Activated T-cell treated with anti-CD3 and anti-CD28 coated beads, Interleukin-2, amount 50 U/mL, for 4 hours (primary cell): ENCODE results near the gene FBXO31. TPM values are rescaled to one million over a fixed set of nuclear protein-coding genes. Genes with fewer than 3 reads are reported as not detected.
"Not testable (repeated sequence)": the region's sequence is repeated elsewhere in the genome, so short reads cannot be mapped to it uniquely, and the experiment has no call there.

Experiments used
- ATAC-seq, 2 donors: fragments of 200-7000 bp; cut with Tn5 transposase; one replicate each; pipeline ENCODE4 v1.10.0; 2021
- DNase-seq: peaks from one replicate; pipeline ENCODE4 v3.0.0-alpha.2; 2020
- H3K27me3 Mint-ChIP-seq: one replicate; pipeline ENCODE4 v1.8.0; 2021; ENCODE audit warnings: low read depth, mixed read lengths
- H3K36me3 Mint-ChIP-seq: one replicate; pipeline ENCODE4 v1.8.0; 2022; ENCODE audit warnings: mixed read lengths; ENCODE audit not compliant: insufficient read depth
- H3K4me1 Mint-ChIP-seq: one replicate; pipeline ENCODE4 v1.8.0; 2021; ENCODE audit warnings: low read depth, mixed read lengths
- H3K4me3 Mint-ChIP-seq: one replicate; pipeline ENCODE4 v1.8.0; 2021; ENCODE audit warnings: mild to moderate bottlenecking, moderate library complexity, mixed read lengths
- H3K9me3 Mint-ChIP-seq: one replicate; pipeline ENCODE4 v1.8.0; 2021; ENCODE audit warnings: mixed read lengths
- total RNA-seq, 3 donors: library from RNA; stranded (reverse); gene quantifications; one replicate each; pipeline ENCODE4 v1.2.1, GENCODE V29; 2021

Gene FBXO31
- total RNA-seq, 3 donors from 2014 or later: 53.0 to 58.1 (median 55.5) TPM

- Mint-ChIP-seq H3K27me3 (no peaks in the 10 kb centered on the region), H3K36me3 (peaks cover 10% of the 10 kb centered on the region), H3K4me1 (peaks cover 40% of the 10 kb centered on the region), H3K9me3 (no peaks in the 10 kb centered on the region), H3K4me3 (no peak overlapping the region)
- no peak for ATAC-seq
- DNase-seq: no peak
These were observed 11.7 kb upstream of the FBXO31 start for GRCh38 chr16:87395181-87395842.

- peak overlapping the region; percentile 87 for H3K4me3 Mint-ChIP-seq
- no peaks in the 10 kb centered on the region for H3K27me3 Mint-ChIP-seq
- DNase-seq (no peak), ATAC-seq (no peak)
- peaks cover 48% of the 10 kb centered on the region for H3K4me1 Mint-ChIP-seq
- no peaks in the 10 kb centered on the region for H3K9me3 Mint-ChIP-seq
- peaks cover 7% of the 10 kb centered on the region for H3K36me3 Mint-ChIP-seq
These were observed 10.1 kb upstream of the FBXO31 start for GRCh38 chr16:87393680-87394055.

- Mint-ChIP-seq H3K9me3 (no peaks in the 10 kb centered on the region), H3K4me3 (peak overlapping the region; percentile 87), H3K27me3 (no peaks in the 10 kb centered on the region), H3K4me1 (peaks cover 54% of the 10 kb centered on the region), H3K36me3 (peaks cover 4% of the 10 kb centered on the region)
- DNase-seq: peak; percentile 26
- ATAC-seq: peak; percentile 3 to 5
These were observed 9.5 kb upstream of the FBXO31 start for GRCh38 chr16:87392821-87393679.

GRCh38 chr16:87391950-87392820, 8.6 kb upstream of the FBXO31 start, which contains the start of gene MAP1LC3B:
Gene MAP1LC3B, plus strand, starts transcription at chr16:87392336. Its CDS starts 92 bp downstream, at chr16:87392428.
- Mint-ChIP-seq H3K27me3 (no peaks in the 10 kb centered on the region), H3K4me1 (peaks cover 58% of the 10 kb centered on the region), H3K4me3 (peak within 1 kb of the TSS; percentile 87), H3K9me3 (no peaks in the 10 kb centered on the region), H3K36me3 (peaks cover 4% of the 10 kb centered on the region)
- ATAC-seq (peak; percentile 73 to 78), DNase-seq (peak; percentile 98)

- ATAC-seq: no peak
- Mint-ChIP-seq H3K27me3 (no peaks in the 10 kb centered on the region), H3K4me1 (peaks cover 59% of the 10 kb centered on the region), H3K36me3 (peaks cover 4% of the 10 kb centered on the region), H3K9me3 (no peaks in the 10 kb centered on the region), H3K4me3 (peak overlapping the region; percentile 85)
- DNase-seq: no peak
These were observed 7.9 kb upstream of the FBXO31 start for GRCh38 chr16:87391324-87391949.

- Mint-ChIP-seq H3K9me3 (no peaks in the 10 kb centered on the region), H3K4me1 (peaks cover 62% of the 10 kb centered on the region), H3K27me3 (no peaks in the 10 kb centered on the region), H3K36me3 (peaks cover 4% of the 10 kb centered on the region), H3K4me3 (peak overlapping the region; percentile 85)
- no peak for ATAC-seq
- DNase-seq: no peak
These were observed 7.2 kb upstream of the FBXO31 start for GRCh38 chr16:87390641-87391323.

GRCh38 chr16:87389914-87390313, 6.3 kb upstream of the FBXO31 start:
- not testable (repeated sequence) for H3K4me3 Mint-ChIP-seq, ATAC-seq, H3K27me3 Mint-ChIP-seq, H3K9me3 Mint-ChIP-seq, H3K36me3 Mint-ChIP-seq, DNase-seq
- H3K4me1 Mint-ChIP-seq: peaks cover 57% of the 10 kb centered on the region

GRCh38 chr16:87389245-87389644, 5.7 kb upstream of the FBXO31 start:
- Mint-ChIP-seq H3K9me3 (no peaks in the 10 kb centered on the region), H3K27me3 (no peaks in the 10 kb centered on the region), H3K36me3 (no peaks in the 10 kb centered on the region), H3K4me3 (no peak overlapping the region), H3K4me1 (peaks cover 50% of the 10 kb centered on the region)
- ATAC-seq: no peak
- DNase-seq: no peak

- Mint-ChIP-seq H3K4me1 (peaks cover 45% of the 10 kb centered on the region), H3K9me3 (no peaks in the 10 kb centered on the region), H3K4me3 (peak overlapping the region; percentile 37), H3K36me3 (no peaks in the 10 kb centered on the region), H3K27me3 (peaks cover 2% of the 10 kb centered on the region)
- no peak for ATAC-seq
- DNase-seq: no peak
These were observed 5.2 kb upstream of the FBXO31 start for GRCh38 chr16:87388818-87389134.

GRCh38 chr16:87387942-87388817, 4.6 kb upstream of the FBXO31 start:
- ATAC-seq: peak; percentile 58 to 60
- Mint-ChIP-seq H3K9me3 (no peaks in the 10 kb centered on the region), H3K36me3 (no peaks in the 10 kb centered on the region), H3K27me3 (peaks cover 2% of the 10 kb centered on the region), H3K4me3 (peak overlapping the region; percentile 55), H3K4me1 (peaks cover 40% of the 10 kb centered on the region)
- peak; percentile 79 for DNase-seq

- peak overlapping the region; percentile 85 for H3K4me3 Mint-ChIP-seq
- not testable (repeated sequence) for ATAC-seq, H3K36me3 Mint-ChIP-seq, DNase-seq, H3K9me3 Mint-ChIP-seq, H3K27me3 Mint-ChIP-seq
- H3K4me1 Mint-ChIP-seq: peaks cover 59% of the 10 kb centered on the region
These were observed 1.2 kb upstream of the FBXO31 start for GRCh38 chr16:87384875-87385167.

GRCh38 chr16:87384162-87384874, 742 bp upstream of the FBXO31 start:
- DNase-seq (no peak), ATAC-seq (peak; percentile 5 to 10)
- Mint-ChIP-seq H3K4me1 (peaks cover 57% of the 10 kb centered on the region), H3K27me3 (peaks cover 2% of the 10 kb centered on the region), H3K9me3 (no peaks in the 10 kb centered on the region), H3K4me3 (peak overlapping the region; percentile 85), H3K36me3 (no peaks in the 10 kb centered on the region)
